Ureter (tissue), 1 donor: ENCODE results near the gene USP3. TPM values are rescaled to one million over a fixed set of nuclear protein-coding genes. Genes with fewer than 3 reads are reported as not detected.

Experiments used
- DNase-seq: peaks from one replicate; pipeline ENCODE4 v3.0.0-alpha.2; 2020; ENCODE audit warnings: low spot score
- total RNA-seq: library from RNA; stranded (reverse); gene quantifications from one replicate; pipeline ENCODE4 v1.2.4, GENCODE V29; 2023
- donor health status: DM: yes; HTN: yes; CAD: no.

The USP3 gene
- 107 TPM for total RNA-seq

- DNase-seq: peak; percentile 95
Observed at GRCh38 chr15:63504247-63504978, at the start of gene USP3. USP3 (plus strand) TSS chr15:63504593; CDS start chr15:63504740, 147 bp downstream.

DNA sequence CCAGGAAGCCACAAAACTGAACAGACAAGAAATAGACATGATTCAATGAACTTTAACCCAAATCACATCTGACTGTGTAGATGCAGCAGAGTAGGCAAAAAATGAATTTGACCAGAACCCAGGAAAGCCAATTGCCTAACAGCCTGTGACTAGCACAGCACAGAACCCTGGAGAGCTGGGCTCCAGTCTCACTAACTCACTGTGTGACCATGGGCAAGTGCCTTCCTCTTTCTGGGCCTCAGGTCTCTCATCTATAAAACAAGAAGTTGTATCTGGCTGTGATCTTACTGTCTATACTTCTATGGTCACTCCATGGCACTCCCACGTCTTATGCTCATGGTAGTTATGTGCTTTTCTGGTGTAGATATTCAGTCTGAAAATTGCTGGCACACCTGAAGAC, 48.1 kb upstream of the USP3 start:
- no peak for DNase-seq

GRCh38 chr15:63457379-63457778, 47.0 kb upstream of the USP3 start:
- no peak for DNase-seq

DNA sequence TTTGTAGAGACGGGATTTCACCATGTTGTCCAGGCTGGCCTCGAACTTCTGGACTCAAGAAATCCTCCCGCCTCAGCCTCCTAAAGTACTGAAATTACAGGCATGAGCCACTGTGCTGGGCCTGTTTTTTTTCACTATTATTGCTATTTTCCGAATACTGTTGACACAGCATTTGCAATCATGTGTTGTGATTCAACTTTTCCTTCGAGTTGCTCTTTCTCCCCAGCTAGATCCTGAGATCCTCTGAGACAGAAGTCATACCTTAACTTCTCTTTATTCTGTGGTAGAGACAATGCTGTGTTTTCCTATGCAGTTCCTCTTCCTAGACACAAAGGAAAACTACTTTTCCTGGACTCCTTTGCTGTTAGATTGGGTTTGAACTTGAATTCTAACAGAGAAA, 46.4 kb upstream of the USP3 start:
- no peak for DNase-seq

DNA sequence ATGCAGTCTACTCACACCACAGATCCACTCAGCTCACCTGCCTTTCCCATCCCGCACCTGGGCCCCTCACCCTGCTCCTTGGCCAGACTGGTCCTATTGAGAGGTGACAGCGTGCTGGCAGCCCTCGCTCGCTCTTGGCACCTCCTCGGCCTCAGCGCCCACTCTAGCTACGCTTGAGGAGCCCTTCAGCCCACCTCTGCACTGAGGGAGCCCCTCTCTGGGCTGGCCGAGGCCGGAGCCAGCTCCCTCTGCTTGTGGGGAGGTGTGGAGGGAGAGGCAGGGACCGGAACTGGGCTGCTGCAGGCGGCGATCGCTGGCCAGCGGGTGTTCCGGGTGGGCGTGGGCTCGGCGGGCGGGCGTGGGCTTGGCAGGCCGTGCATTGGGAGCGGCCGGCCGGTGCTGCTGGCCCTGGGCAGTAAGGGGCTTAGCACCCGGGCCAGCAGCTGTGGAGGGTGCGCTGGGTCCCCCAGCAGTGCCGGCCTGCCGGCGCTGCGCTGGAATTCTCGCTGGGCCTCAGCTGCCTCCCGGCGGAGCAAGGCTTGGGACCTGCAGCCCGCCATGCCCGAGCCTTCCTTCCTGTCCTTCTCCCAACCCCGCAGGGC, 45.5 kb upstream of the USP3 start:
- DNase-seq: no peak

GRCh38 chr15:63460210-63461155, 43.9 kb upstream of the USP3 start:
- no peak for DNase-seq

- DNase-seq: no peak
Observed at GRCh38 chr15:63461230-63461985, 43.0 kb upstream of the USP3 start.

DNA sequence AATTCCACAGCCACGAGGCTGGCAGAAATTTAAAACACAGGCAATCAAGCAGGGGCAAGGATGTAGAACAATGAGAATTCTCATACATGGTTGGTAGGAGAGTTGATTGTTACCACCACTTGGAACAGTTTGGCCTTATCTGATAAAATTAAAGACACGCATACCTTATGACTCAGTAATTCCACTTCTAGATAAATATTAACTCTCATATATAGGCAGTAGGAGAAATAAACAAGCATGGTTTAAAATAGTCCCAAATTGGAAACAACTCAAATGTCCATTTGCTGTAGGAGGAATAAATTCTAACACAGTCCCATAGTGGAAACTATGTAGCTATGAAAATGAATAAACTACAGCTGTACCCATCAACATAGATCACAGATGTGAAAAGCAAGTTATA, 42.3 kb upstream of the USP3 start:
- DNase-seq: no peak

- DNase-seq: no peak
Observed at GRCh38 chr15:63463036-63463435, 41.4 kb upstream of the USP3 start.

- DNase-seq: no peak
Observed at GRCh38 chr15:63463793-63464192, 40.6 kb upstream of the USP3 start.

DNA sequence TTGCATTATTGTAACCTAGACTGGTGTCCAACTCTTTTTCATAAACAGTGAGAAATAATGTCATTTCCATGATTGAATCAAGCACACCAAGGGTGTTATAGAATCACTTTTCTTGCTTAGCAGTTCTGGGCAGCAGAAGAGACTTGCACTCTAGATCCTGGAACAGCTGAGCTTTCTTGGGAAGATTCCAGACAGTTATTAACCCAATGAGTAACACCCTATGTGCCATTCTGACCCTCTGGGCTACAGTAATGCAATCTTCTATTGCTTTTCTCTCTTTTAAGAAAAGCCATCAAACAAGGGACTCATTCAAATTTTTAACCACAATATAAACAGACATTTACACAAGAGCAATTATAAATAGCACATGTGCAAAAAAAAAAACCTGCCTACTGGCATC, 39.3 kb upstream of the USP3 start:
- no peak for DNase-seq

DNA sequence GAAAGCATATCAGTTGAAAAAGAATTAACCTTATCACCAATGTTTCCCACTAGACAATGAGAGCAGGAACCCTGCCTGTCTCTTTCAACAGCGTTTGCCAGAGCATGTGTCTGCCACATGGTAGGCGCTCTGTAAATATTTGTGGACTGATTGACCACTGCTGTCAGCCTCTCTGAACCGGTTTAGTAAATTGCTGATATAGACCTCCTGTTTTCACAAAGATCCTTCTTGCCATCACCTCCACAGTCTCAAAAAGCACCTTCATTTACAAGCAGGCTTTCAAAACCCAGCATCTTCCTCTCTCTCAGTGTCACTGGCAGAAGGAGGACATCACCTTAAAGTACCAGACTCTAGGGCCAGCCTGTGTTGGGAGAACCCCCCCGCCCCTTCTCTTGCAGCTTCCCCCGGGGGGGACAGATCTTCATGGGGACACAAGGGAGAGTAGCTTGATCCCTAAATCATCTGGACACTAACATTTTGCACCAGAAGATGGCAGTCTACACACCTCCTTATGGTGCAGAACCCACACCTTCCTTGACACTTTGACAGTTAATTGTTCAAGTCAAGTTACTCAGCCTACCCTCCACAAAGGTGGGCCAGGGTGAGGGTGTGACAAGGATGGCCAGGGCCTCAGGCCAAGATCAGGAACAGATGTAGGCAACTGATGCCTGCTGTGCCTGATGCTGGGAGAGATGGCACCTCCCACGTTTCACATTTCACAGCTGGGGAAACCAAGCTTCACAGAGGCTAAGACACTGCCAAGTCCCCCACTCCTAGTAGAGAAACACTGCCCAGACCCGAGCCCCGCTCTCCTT, 37.8 kb upstream of the USP3 start:
- peak; percentile 57 for DNase-seq

- no peak for DNase-seq
Observed at GRCh38 chr15:63469190-63469589, 35.2 kb upstream of the USP3 start.

- no peak for DNase-seq
Observed at GRCh38 chr15:63469984-63470383, 34.4 kb upstream of the USP3 start.

DNA sequence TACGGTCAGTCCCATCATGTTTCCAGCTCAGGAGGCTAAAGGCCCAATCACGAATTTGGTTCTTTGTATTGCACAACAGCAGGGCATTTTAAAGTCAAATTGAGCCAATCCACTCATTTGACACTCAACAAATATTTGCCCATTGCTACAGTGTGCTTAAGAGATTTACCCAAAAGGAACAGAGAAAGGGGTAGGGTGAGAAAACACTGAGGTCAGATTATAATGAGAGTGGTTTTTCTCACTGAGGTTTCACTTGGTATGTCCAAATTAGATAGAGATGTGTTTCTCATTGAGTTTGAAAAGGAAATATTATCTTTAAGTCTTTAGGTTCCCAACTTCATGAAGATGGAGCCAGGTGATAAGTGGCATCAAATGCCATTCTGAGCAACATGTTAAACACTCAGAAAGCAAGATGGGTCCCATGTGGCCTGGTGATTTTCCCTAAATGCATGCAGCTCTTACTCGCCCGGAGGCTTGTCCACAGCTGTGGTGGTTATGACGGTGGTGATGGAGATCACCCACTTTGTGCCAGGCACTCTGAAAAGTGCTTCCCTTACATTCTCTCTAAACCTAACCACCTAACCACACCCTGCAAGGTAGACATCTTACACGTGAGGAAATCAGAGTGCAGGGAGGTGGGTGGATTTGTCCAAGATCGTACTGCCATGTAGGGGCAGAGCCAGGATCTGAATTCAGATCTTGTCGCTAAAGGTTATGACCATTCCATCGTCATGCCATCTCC, 31.2 kb upstream of the USP3 start:
- no peak for DNase-seq

- no peak for DNase-seq
Observed at GRCh38 chr15:63473749-63473998, 30.7 kb upstream of the USP3 start.

DNA sequence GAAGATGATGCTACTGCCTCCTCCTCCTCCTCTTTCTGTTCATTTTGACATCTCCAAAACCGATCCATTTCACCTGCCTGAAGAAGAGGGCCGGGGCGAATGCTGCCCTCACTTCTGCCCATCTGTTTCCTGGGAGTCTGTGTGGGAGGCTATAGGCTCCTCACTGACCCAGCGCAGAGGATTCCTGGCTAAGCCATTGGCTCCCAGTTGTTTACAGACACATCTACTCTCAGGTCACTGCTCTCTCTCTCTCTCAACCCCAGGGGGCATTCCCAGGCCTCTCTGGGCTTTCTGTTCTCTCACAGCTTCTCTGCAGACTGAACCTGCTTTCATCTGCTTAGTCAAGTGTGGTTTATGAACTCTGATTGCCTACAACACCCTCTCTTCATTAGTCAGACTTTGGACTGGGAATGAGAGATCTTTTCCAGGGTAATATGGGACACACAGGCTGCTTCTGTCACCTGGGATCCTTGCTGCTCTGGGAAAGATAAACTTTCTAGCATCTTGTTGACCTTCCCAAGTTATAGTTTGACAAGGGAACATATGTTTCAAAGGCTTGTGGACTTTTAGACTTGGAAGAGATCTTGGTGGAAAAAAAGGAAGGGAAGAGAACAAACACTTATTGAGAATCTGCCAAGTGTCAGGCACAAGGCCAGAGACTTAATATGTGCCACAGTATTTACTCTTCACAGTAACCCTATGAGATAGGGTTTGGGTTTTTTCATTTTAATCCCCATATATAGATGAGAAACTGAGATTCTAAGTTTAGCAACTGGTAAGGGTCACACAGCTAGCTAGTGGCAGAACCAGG, 30.2 kb upstream of the USP3 start:
- no peak for DNase-seq

GRCh38 chr15:63474810-63475316, 29.5 kb upstream of the USP3 start:
- no peak for DNase-seq

DNA sequence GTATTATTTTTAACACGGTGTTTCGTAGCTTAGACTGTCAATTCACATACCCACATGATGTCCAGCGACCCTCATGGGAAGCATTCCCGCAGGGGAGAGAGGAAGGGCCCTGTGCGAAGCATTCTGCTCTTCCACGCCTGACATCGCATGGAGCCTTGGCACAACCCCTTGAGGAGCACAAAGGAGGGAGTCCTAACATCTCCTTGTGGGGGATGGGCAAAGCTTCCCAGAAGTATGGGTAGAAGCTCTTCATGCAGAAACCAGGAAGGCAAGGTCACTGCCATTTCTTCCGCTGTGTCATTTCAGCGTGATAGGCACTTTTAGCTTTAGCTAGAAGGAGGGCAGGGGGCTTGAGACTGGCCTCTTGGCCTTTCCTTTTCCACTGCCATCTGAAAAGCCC, 28.7 kb upstream of the USP3 start:
- no peak for DNase-seq
